Mucosa of descending colon (tissue), 3 donors: ENCODE results near the gene HAPLN3. TPM values are rescaled to one million over a fixed set of nuclear protein-coding genes. Genes with fewer than 3 reads are reported as not detected.

Experiments
- ATAC-seq: fragments of 200-7000 bp; cut with Tn5 transposase; one replicate; pipeline ENCODE4 v1.9.1; 2020; ENCODE audit warnings: mild to moderate bottlenecking, moderate library complexity
- DNase-seq, 3 donors: peaks; one replicate each; pipeline ENCODE4 v3.0.0-alpha.2; 2020
- H3K36me3 ChIP-seq: fragments of 200-600 bp; one replicate; pipeline ENCODE4 v1.8.0; 2021; ENCODE audit warnings: low read depth, mild to moderate bottlenecking
- H3K4me1 ChIP-seq: fragments of 200-600 bp; one replicate; pipeline ENCODE4 v1.8.0; 2021; ENCODE audit warnings: low read depth, mild to moderate bottlenecking
- H3K4me3 ChIP-seq: fragments of 200-600 bp; one replicate; pipeline ENCODE4 v1.8.0; 2021; ENCODE audit warnings: mild to moderate bottlenecking
- H3K9me3 ChIP-seq: fragments of 200-600 bp; one replicate; pipeline ENCODE4 v1.8.0; 2021; ENCODE audit warnings: mild to moderate bottlenecking
- intact Hi-C, 2 donors: fragments of 100-400 bp; cut with DNase I in 1 of 2; cut with micrococcal nuclease in 1 of 2; formaldehyde crosslinking; loops; one replicate each; pipeline versions ENCODE4 v1.11.0 to v1.11.1; 2022; cut with DNase I, micrococcal nuclease
- total RNA-seq, 3 donors: library from RNA; stranded (reverse); fragmentation: NEBNext Ultra II Directional in 2 of 3; extraction: Animal tissue kit (Norgen Biotek cat#: 25700) in 2 of 3; gene quantifications; one replicate each; pipeline versions ENCODE4 v1.2.1 to v1.2.4, GENCODE V29; 2021 to 2023
- TF ChIP-seq, protein P1 (sequence below): fragments of 200-600 bp; IDR thresholded peaks from one replicate; pipeline ENCODE4 v1.8.0; 2022; ENCODE audit warnings: antibody characterized with exemption, mild to moderate bottlenecking
- donor health status: DM: no; HTN: no; CAD: no; lungs with moderate emphysema.
- donor health status: DM: no; HTN: no; CAD: no.
- donor health status: DM: no; HTN: yes; CAD: no.

HAPLN3 gene
- total RNA-seq, 3 donors from 2014 or later = 2.7 to 6.7 (median 4.0) TPM

DNA sequence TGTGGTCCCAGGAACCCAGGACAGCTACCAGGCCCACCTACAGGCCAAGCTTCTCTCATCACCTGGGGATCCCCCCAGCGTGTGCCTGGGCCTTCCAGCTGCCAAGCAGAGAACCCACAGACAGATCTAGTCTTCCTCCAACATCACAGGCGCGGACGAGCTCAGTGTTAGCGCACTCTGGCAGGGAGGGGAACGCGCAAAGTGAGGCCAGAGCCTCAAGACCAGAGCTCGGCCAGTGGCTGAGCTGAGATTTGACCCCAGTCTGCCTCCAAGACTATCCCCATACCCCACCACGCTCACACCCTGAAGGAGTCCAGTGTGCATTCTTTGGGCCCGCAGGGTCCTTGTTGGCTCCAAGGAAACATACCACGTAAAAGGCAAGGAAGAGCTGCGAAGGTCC is 12.8 kb upstream of the HAPLN3 start:
- Histone ChIP-seq H3K4me3 (no peak overlapping the region), H3K36me3 (no peaks in the 10 kb centered on the region), H3K4me1 (no peaks in the 10 kb centered on the region), H3K9me3 (no peaks in the 10 kb centered on the region)
- ATAC-seq (no peak), DNase-seq (no peak)
- TF ChIP-seq, protein P1, sequence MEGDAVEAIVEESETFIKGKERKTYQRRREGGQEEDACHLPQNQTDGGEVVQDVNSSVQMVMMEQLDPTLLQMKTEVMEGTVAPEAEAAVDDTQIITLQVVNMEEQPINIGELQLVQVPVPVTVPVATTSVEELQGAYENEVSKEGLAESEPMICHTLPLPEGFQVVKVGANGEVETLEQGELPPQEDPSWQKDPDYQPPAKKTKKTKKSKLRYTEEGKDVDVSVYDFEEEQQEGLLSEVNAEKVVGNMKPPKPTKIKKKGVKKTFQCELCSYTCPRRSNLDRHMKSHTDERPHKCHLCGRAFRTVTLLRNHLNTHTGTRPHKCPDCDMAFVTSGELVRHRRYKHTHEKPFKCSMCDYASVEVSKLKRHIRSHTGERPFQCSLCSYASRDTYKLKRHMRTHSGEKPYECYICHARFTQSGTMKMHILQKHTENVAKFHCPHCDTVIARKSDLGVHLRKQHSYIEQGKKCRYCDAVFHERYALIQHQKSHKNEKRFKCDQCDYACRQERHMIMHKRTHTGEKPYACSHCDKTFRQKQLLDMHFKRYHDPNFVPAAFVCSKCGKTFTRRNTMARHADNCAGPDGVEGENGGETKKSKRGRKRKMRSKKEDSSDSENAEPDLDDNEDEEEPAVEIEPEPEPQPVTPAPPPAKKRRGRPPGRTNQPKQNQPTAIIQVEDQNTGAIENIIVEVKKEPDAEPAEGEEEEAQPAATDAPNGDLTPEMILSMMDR = no peak
- intact Hi-C loops = loop anchor here (10.0 kb wide), 2 partner anchors 107 to 267 kb away; no protein-coding TSS in a partner anchor

DNA sequence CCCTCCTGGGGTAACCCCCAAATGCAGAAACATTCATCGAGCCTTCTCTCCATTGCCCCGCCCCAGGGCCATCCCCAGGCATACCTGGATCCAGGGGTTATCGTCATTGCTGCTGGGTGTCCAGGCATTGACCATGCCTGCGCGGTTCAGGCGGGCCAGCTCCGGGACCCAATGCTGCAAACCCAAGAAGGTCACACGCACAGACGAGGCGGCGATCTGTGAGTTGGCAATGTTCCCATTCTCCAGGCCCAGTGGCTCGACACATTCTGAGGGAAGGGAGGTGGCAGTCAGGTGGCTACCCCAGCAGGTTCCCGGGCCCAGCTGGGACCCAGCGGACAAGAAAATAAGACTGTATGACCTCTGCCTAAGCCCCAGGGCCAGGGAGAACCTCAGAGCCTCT is 11.8 kb upstream of the HAPLN3 start:
- no peak for ATAC-seq
- Histone ChIP-seq H3K36me3 (no peaks in the 10 kb centered on the region), H3K9me3 (no peaks in the 10 kb centered on the region), H3K4me3 (no peak overlapping the region), H3K4me1 (no peaks in the 10 kb centered on the region)
- TF ChIP-seq, protein P1 = no peak
- DNase-seq = no peak
- intact Hi-C loops = loop anchor here (10.0 kb wide), 2 partner anchors 108 to 268 kb away; no protein-coding TSS in a partner anchor

DNA sequence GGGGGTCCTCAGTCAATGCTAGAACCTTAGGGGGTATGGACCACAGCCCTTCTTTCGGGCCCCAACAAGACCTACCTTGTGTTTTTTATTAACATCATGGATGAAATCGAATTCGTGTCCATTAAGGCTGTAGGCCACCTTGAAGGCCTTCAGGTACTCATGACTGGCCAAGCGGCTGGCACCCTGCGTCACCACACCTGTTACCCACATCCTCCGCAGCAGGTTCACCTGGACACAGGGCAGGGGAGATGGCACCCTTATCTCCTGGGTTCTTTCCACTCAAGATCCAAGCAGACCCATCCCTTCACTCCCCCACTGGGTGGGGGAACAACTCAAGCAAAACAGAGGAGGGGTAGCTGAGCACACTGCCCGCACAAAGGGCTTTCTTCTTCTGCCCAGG is 11.2 kb upstream of the HAPLN3 start:
- Histone ChIP-seq H3K9me3 (no peaks in the 10 kb centered on the region), H3K36me3 (no peaks in the 10 kb centered on the region), H3K4me1 (no peaks in the 10 kb centered on the region), H3K4me3 (no peak overlapping the region)
- TF ChIP-seq, protein P1 = no peak
- intact Hi-C loops = loop anchor here (10.0 kb wide), 2 partner anchors 108 to 268 kb away; no protein-coding TSS in a partner anchor
- ATAC-seq (no peak), DNase-seq (no peak)

DNA sequence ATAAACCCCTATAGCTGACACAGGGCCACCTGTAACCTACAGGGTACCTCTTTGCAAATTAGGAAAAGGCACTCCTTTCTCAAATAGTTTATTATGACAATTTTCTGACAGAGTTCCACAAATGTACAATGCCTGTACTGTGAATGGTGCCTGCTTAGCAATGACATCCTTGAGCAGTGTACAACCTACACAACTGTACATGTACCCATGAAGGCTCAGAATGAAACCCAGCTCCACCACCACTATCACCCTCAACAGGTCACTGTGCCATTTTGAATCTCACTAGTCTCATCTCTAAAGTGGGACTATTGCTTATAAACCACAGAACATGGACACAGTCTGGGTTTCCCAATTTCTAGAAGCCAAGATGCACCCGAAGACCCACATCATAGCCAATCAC is 10.8 kb upstream of the HAPLN3 start:
- Histone ChIP-seq H3K9me3 (no peaks in the 10 kb centered on the region), H3K4me3 (no peak overlapping the region), H3K4me1 (no peaks in the 10 kb centered on the region), H3K36me3 (no peaks in the 10 kb centered on the region)
- intact Hi-C loops = loop anchor here (10.0 kb wide), 2 partner anchors 109 to 269 kb away; no protein-coding TSS in a partner anchor
- ATAC-seq = no peak
- TF ChIP-seq, protein P1 = no peak
- DNase-seq = no peak

DNA sequence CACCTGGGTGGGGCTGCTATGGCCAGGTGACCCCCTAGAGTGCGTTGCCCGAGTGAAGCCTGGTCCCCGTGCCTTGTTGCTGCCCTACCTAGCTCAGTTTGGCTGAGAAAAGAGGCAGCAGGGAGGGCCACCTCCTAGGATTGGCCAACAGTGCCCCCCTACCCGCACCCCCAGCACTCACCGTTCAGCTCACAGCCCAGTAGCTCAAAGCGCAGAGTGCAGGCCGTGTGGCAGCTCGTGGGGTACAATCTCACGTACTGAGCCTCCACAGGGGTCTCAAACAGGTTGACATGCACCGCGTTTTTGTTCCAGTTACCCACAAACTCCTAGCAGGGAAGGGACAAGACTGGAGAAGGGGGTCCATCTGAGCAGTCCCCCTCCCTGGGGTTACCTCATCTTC is 10.2 kb upstream of the HAPLN3 start:
- TF ChIP-seq, protein P1 = no peak
- Histone ChIP-seq H3K9me3 (no peaks in the 10 kb centered on the region), H3K4me3 (no peak overlapping the region), H3K4me1 (no peaks in the 10 kb centered on the region), H3K36me3 (no peaks in the 10 kb centered on the region)
- ATAC-seq (no peak), DNase-seq (no peak)
- intact Hi-C loops = loop anchor here (10.0 kb wide), 2 partner anchors 109 to 269 kb away; no protein-coding TSS in a partner anchor
